Stimulated activated CD4-positive, alpha-beta T cell treated with anti-CD3 and anti-CD28 coated beads, Interleukin-1b, Interleukin-23, amount 100 ng/mL, for 1 hour (primary cell): ENCODE results near the gene APOBEC3C.
"Not testable (repeated sequence)": the region's sequence is repeated elsewhere in the genome, so short reads cannot be mapped to it uniquely, and the experiment has no call there.

Source experiments
- DNase-seq, 2 donors: peaks; one replicate each; pipeline ENCODE4 v3.0.0-alpha.2; 2020; ENCODE audit warnings: low read depth in 2 of 2

The APOBEC3C gene

DNA sequence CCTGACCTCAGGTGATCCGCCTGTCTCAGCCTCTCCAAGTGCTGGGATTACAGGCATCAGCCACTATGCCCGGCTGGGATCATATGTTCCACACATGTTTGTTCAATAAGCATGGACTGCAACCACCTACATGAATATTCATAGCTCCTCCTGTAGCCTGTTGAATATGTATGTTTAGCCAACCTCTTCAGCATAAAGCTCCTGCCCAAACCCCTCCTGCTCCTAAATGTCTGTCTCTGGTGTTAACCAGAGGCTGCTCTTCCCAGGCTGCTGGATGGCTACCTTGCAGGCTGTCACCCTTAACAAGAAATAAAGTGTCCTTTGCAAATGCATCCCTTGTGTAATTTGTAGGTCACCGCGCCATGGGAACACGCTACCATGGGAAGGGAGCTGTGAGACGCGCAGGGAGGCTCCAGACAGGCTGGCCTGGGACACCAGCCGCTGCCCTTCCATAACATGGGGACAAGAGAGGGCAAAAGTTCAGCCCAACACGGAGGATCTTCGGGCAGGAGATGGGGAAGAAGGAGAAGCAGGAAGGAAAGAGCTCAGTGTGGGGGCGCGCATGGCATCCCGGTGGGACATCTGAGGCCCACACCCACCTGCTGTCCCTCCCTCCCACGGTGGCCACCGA, 6.1 kb downstream of the APOBEC3C start:
- not testable (repeated sequence) for DNase-seq

- no peak for DNase-seq
Observed at GRCh38 chr22:39021552-39022250, 7.6 kb downstream of the APOBEC3C start.

DNA sequence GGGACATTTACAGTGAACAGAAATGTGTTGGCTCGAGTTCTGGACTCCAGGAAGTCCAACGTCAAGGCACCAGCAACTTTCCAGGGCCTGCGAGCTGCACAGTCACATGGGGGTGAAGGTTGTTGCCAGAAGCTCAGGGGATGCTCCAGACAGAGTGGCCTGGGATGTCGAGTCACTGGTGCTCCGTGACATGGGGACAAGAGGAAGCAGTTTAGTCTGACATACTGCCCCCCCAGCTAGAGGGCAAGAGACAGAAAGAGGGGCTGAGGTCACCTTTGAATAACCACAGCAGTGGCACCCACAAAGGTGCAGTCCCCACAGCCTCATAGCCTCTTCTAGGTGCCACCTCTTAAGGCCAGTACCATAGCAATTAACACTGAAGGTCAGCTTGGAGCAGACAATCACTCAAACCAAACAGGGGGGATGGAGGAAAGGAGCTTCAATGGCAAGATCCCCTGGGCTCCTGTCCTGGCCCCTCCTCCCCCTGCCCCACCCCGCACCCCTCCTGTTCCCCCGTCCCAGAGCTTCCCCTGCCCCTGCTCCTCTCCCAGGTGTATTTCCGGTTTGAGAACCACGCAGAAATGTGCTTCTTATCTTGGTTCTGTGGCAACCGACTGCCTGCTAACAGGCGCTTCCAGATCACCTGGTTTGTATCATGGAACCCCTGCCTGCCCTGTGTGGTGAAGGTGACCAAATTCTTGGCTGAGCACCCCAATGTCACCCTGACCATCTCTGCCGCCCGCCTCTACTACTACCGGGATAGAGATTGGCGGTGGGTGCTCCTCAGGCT, 10.7 kb downstream of the APOBEC3C start:
- DNase-seq = no peak

DNA sequence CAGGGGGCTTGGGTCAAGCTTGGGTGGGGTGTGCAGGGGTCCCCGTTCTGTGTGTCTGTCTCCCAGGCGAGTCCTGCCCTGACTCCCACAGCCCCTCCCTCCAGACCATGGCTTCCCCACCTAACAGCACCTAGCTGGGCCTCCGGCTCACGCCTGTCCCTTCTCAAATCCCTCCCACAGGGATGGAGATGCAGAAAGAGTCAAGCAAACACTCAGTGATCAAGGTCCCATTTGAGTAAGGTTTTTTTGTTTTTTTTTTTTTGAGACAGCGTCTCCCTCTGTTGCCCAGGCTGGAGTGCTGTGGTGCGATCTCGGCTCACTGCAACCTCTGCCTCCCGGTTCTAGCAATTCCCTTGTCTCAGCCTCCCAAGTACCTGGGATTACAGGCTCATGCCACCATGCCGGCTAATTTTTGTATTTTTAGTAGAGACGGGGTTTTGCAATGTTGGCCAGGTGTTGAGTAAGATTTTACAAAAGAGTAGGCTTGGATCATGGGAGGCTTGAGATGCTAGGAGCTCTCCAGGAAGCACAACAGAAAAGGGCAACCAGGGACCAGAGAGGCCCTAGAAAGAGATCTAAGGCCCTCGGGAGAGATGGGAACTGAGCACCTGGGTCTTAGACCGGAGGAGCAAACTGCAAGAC, 12.6 kb downstream of the APOBEC3C start:
- DNase-seq = no peak

DNA sequence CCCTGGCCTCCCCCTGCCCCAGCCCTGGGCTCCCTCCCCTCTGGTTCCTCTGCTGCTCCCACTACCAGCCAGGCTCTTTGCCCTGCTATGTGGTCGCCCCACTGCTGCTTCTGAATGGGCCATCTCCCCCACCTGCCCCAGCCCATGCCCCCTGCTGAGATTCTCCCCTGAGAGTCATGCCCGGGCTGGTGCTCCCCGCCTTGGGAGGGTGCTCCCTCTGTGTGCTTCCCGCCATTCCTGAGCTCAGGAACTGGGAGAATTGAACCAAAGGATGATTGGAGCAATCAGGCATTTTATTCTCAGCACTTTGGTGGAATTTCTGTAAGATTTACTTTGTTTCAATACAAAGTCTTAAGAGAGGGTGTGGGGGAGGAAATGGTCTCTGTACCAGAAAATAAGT, 13.7 kb downstream of the APOBEC3C start:
- no peak for DNase-seq

- no peak for DNase-seq
Observed at GRCh38 chr22:39028281-39028680, 14.2 kb downstream of the APOBEC3C start.

- no peak for DNase-seq
Observed at GRCh38 chr22:39029227-39029626, 15.2 kb downstream of the APOBEC3C start.

DNA sequence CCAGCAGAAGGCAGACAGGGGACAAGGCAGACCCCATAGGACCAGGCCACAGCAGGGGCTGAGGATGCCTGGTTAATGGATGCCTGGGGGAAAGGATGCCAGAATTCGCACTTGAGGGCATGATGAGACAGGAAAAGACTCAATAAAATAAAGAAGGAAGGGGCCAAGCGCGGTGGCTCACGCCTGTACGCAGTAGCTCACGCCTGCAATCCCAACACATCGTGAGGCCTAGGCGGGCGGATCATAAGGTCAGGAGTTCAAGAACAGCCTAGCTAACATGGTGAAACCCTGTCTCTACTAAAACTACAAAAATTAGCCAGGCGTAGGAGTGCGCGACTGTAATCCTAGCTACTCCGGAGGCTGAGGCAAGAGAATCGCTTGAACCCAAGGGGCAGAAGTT, 16.6 kb downstream of the APOBEC3C start:
- DNase-seq = no peak

DNA sequence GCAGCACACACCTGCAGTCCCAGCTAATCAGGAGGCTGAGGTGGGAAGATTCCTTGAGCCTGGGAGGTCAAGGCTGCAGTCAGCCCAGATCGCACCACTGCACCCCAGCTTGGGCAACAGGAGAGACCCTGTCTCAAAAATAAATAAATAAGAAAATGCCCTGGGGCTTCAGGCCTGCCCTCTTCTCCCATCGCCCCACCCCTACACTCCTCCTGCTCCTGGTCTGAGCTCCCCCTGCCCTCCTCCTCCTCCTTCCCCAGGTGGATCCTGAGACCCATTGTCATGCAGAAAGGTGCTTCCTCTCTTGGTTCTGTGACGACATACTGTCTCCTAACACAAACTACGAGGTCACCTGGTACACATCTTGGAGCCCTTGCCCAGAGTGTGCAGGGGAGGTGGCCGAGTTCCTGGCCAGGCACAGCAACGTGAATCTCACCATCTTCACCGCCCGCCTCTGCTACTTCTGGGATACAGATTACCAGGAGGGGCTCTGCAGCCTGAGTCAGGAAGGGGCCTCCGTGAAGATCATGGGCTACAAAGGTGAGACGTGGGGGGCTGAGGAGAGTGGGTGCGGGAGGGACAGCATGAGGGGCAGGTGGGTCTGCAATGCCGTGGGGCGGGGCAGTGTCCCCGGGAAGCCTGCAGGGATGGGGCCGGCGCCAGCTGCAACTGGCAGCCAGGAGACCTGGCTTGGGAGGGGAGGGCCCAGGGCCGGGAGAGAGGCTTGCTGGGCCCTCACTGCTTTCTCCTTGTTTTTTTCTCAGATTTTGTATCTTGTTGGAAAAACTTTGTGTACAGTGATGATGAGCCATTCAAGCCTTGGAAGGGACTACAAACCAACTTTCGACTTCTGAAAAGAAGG, 17.6 kb downstream of the APOBEC3C start:
- DNase-seq = not testable (repeated sequence)

DNA sequence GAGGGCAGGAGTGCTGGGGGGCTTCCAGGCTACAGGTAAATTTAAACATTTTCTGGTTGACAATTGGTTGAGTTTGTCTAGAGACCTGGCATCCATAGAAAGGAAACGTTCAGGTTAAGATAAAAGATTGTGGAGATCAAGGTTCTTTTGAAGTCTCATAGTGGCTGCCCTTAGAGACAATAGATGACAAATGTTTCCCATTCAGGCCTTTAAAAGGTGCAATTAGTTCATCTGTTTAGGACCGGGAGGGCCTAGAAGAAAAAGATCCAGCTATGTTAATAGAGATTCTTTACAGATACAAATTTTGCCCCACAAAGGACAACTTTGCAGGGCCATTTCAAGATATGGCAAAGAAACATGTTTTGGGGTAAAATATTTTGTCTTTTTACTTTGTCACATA, 23.0 kb downstream of the APOBEC3C start:
- not testable (repeated sequence) for DNase-seq

GRCh38 chr22:39039306-39040126, 25.5 kb downstream of the APOBEC3C start:
- no peak for DNase-seq

DNA sequence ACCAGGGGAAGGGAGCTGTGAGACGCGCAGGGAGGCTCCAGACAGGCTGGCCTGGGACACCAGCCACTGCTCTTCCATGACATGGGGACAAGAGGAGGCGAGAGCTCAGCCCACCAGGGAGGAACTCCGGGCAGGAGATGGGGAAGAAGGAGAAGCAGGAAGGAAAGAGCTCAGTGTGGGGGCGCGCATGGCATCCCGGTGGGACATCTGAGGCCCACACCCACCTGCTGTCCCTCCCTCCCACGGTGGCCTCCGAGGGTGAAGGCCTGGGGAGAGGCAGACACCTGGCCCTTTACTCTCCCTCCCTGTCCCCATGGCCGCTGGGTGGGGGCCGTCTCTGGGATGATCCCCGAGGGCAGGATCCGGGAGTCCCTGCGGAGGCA, 26.1 kb downstream of the APOBEC3C start:
- DNase-seq = not testable (repeated sequence)

GRCh38 chr22:39040538-39041296, 26.7 kb downstream of the APOBEC3C start, which contains the start of gene APOBEC3F:
APOBEC3F (plus strand) TSS chr22:39040864; CDS start chr22:39040961, 97 bp downstream.
- DNase-seq = peak in 1 of 2 donors; percentile 26

- no peak for DNase-seq
Observed at GRCh38 chr22:39041908-39042307, 27.9 kb downstream of the APOBEC3C start.

GRCh38 chr22:39043063-39043462, 29.0 kb downstream of the APOBEC3C start:
- not testable (repeated sequence) for DNase-seq

- DNase-seq = not testable (repeated sequence)
Observed at GRCh38 chr22:39045136-39045535, 31.1 kb downstream of the APOBEC3C start.

- not testable (repeated sequence) for DNase-seq
Observed at GRCh38 chr22:39049486-39049885, 35.4 kb downstream of the APOBEC3C start.

GRCh38 chr22:39051844-39052495, 37.9 kb downstream of the APOBEC3C start:
- not testable (repeated sequence) for DNase-seq

GRCh38 chr22:39055658-39056057, 41.6 kb downstream of the APOBEC3C start:
- no peak for DNase-seq
